HepG2 (cell line): ENCODE measurements around the gene RPGR. TPM values are rescaled to one million over a fixed set of nuclear protein-coding genes. Genes with fewer than 3 reads are reported as not detected.

Experiments
- ATAC-seq: fragments of 200-7000 bp; cut with Tn5 transposase; 3 replicates; pipeline ENCODE4 v1.9.1; 2020; ENCODE audit warnings: mild to moderate bottlenecking, moderate library complexity
- BruUV-seq: library from RNA; stranded (reverse); fragments of 400-500 nt; replicated peaks from 2 replicates; lab custom pipeline; 2021; lab: Mats Ljungman, UMichigan
- CTCF ChIA-PET: fragments of 300-600 bp; formaldehyde crosslinking; extraction: SDS; loops from one replicate; lab custom pipeline; 2021; ENCODE audit warnings: low total read pairs, inconsistent platforms, low intra/inter-chr PET ratio; lab: Yijun Ruan, JAX
- POLR2A ChIA-PET: fragments of 350-600 bp; sonication (Branson Sonifier 250); formaldehyde crosslinking; loops from one replicate; lab custom pipeline; 2020; ENCODE audit warnings: antibody characterized with exemption, inconsistent platforms; lab: Yijun Ruan, JAX
- DNase-seq: peaks from one replicate; pipeline ENCODE4 v3.0.0-alpha.2; 2015; ENCODE audit warnings: low spot score
- FAIRE-seq: peaks from 3 replicates; lab custom pipeline; 2011; peaks lifted over from hg19 to GRCh38; lab: Jason Lieb, UNC
- H2AFZ ChIP-seq: one replicate; pipeline ENCODE4 v1.6.1; 2011; ENCODE audit warnings: low read length, inconsistent platforms
- H3K27ac ChIP-seq: fragments of 300-600 bp; 3 replicates; pipeline ENCODE4 v1.8.0; 2011; ENCODE audit warnings: mixed run types, mild to moderate bottlenecking, mixed read lengths, low read length, inconsistent platforms; ENCODE audit not compliant: insufficient read depth; ENCODE audit errors: extremely low read length
- H3K27me3 ChIP-seq, 2 experiments: fragments of 200-600 bp in 1 of 2; 2 replicates in 1 of 2; 3 replicates in 1 of 2; pipeline versions ENCODE4 v1.6.0 to v1.8.0; 2011; ENCODE audit warnings: low read length in 2 of 2, mild to moderate bottlenecking in 2 of 2, moderate library complexity in 2 of 2, inconsistent platforms in 1 of 2; ENCODE audit not compliant: insufficient read depth in 2 of 2, control insufficient read depth in 1 of 2
- H3K36me3 ChIP-seq, 2 experiments: fragments of 200-600 bp in 1 of 2; replicated peaks in 1 of 2; 2 replicates in 1 of 2; 3 replicates in 1 of 2; pipeline versions ENCODE4 v1.5.1 to v1.8.0; 2011; ENCODE audit warnings: low read length in 2 of 2, inconsistent platforms in 1 of 2; ENCODE audit not compliant: insufficient read depth in 2 of 2, control insufficient read depth in 1 of 2
- H3K4me1 ChIP-seq: 2 replicates; pipeline ENCODE4 v1.5.1; 2012; ENCODE audit warnings: low read length, inconsistent platforms; ENCODE audit not compliant: insufficient read depth
- H3K4me2 ChIP-seq: 2 replicates; pipeline ENCODE4 v1.6.0; 2011; ENCODE audit warnings: low read depth, low read length, inconsistent platforms
- H3K4me3 ChIP-seq, 3 experiments: fragments of 200-600 bp in 1 of 3; sonication (generic), shearing (Covaris generic) in 1 of 3; replicated peaks in 1 of 3; 2 replicates each; pipeline ENCODE4 v1.5.1; 2011 to 2016; ENCODE audit warnings: low read length in 3 of 3, inconsistent platforms in 2 of 3, low read depth in 2 of 3, mild to moderate bottlenecking in 2 of 3, control low read depth in 1 of 3, mixed read lengths in 1 of 3; ENCODE audit not compliant: insufficient read depth in 1 of 3
- H3K79me2 ChIP-seq: one replicate; pipeline ENCODE4 v1.6.1; 2011; ENCODE audit warnings: low read length, inconsistent platforms; ENCODE audit not compliant: insufficient read depth
- H3K9ac ChIP-seq: 2 replicates; pipeline ENCODE4 v1.6.0; 2011; ENCODE audit warnings: mild to moderate bottlenecking, low read depth, low read length, inconsistent platforms; ENCODE audit not compliant: insufficient read depth
- H3K9me3 ChIP-seq: 2 replicates; pipeline ENCODE4 v1.5.1; 2012; ENCODE audit warnings: mild to moderate bottlenecking, low read length
- H4K20me1 ChIP-seq: 2 replicates; pipeline ENCODE4 v1.6.0; 2011; ENCODE audit warnings: inconsistent platforms, mild to moderate bottlenecking, low read length, moderate library complexity; ENCODE audit not compliant: insufficient read depth
- ATAD3A ChIP-seq: sonication (generic); formaldehyde crosslinking; IDR thresholded peaks from 2 replicates; pipeline ENCODE4 v1.4.0; 2020; ENCODE audit warnings: missing genetic modification reagents
- ETV5 ChIP-seq: IDR thresholded peaks from 2 replicates; pipeline ENCODE4 v1.6.1; 2018; ENCODE audit warnings: missing biosample characterization, missing genetic modification reagents, inconsistent platforms, borderline replicate concordance
- FOXA1 ChIP-seq, 2 experiments: fragments of 450-650 bp in 1 of 2; sonication (generic) in 1 of 2; formaldehyde crosslinking in 1 of 2; IDR thresholded peaks; 2 replicates each; pipeline versions ENCODE4 v1.4.0 to v1.6.1; 2016 to 2020; ENCODE audit warnings: missing genetic modification reagents in 1 of 2
- FOXA3 ChIP-seq: IDR thresholded peaks from 2 replicates; pipeline ENCODE4 v1.6.1; 2016; ENCODE audit warnings: missing genetic modification reagents, missing compliant biosample characterization
- FOXP4 ChIP-seq: sonication (generic); formaldehyde crosslinking; IDR thresholded peaks from 2 replicates; pipeline ENCODE4 v1.4.0; 2020; ENCODE audit warnings: missing genetic modification reagents
- GATAD2A ChIP-seq: IDR thresholded peaks from 2 replicates; pipeline ENCODE4 v1.6.1; 2016
- JUND ChIP-seq: sonication (generic); formaldehyde crosslinking; IDR thresholded peaks from 2 replicates; pipeline ENCODE4 v1.8.0; 2022; ENCODE audit warnings: mild to moderate bottlenecking, missing genetic modification reagents
- LBX2 ChIP-seq: sonication (generic); formaldehyde crosslinking; IDR thresholded peaks from 2 replicates; pipeline ENCODE4 v1.5.0; 2020; ENCODE audit warnings: missing genetic modification reagents, mild to moderate bottlenecking, borderline replicate concordance
- MED1 ChIP-seq: sonication (generic); formaldehyde crosslinking; IDR thresholded peaks from 2 replicates; pipeline ENCODE4 v1.4.0; 2020; ENCODE audit warnings: missing genetic modification reagents
- PAXIP1 ChIP-seq: sonication (generic); formaldehyde crosslinking; conservative IDR thresholded peaks from 2 replicates; pipeline ENCODE4 v1.4.0; 2020; ENCODE audit warnings: mild to moderate bottlenecking, missing genetic modification reagents, moderate library complexity
- RARA ChIP-seq: IDR thresholded peaks from 2 replicates; pipeline ENCODE4 v1.6.1; 2016; ENCODE audit warnings: missing genetic modification reagents, missing compliant biosample characterization
- RXRB ChIP-seq: IDR thresholded peaks from 2 replicates; pipeline ENCODE4 v1.6.1; 2016; ENCODE audit warnings: borderline replicate concordance, missing genetic modification reagents, missing compliant biosample characterization
- SOX13 ChIP-seq, 3 experiments: fragments of 450-650 bp in 1 of 3; sonication (generic) in 1 of 3; formaldehyde crosslinking in 1 of 3; IDR thresholded peaks in 2 of 3; conservative IDR thresholded peaks in 1 of 3; 2 replicates each; pipeline versions ENCODE4 v1.5.0 to v1.6.1; 2016 to 2020; ENCODE audit warnings: antibody characterized with exemption in 1 of 3, mild to moderate bottlenecking in 1 of 3, missing compliant biosample characterization in 1 of 3, missing genetic modification reagents in 1 of 3, moderate library complexity in 1 of 3
- SP5 ChIP-seq: IDR thresholded peaks from 2 replicates; pipeline ENCODE4 v1.6.1; 2016; ENCODE audit warnings: low read depth, borderline replicate concordance
- WGBS: methylation state at CpG from one replicate; pipeline ENCODE4 v1.1.6; 2017; ENCODE audit warnings: low lambda C conversion rate; 5-methylcytosine and 5-hydroxymethylcytosine counted together
- in situ Hi-C: cut with HindIII; loops from 2 replicates; pipeline ENCODE4 v1.10.0; 2017; ENCODE audit warnings: low pct_unique_long_range_greater_than_20kb; ENCODE audit not compliant: extremely low pct_ligation_motif_present
- intact Hi-C: fragments of 100-400 bp; cut with micrococcal nuclease; formaldehyde crosslinking; loops from one replicate; pipeline ENCODE4 v1.10.0; 2022; ENCODE audit not compliant: unreplicated experiment
- polyA plus RNA-seq, 8 experiments: library from polyadenylated mRNA; depleted of rRNA in 3 of 8; stranded (reverse) in 7 of 8; unstranded in 1 of 8; fragments of >200 nt; fragmentation: Illumina TruSeq in 4 of 8; extraction: Trizol in 4 of 8; gene quantifications; 2 replicates each; pipeline versions ENCODE4 v1.2.1 to v1.2.3, GENCODE V29; 2011 to 2016; ENCODE audit warnings: low read depth in 4 of 8, missing spikeins in 1 of 8, mixed read lengths in 1 of 8; ENCODE audit not compliant: insufficient read depth in 1 of 8
- total RNA-seq, 5 experiments: library from RNA; depleted of rRNA; stranded (reverse); fragments of >200 nt; fragmentation: Illumina TruSeq; extraction: Trizol; gene quantifications; 2 replicates each; pipeline ENCODE4 v1.2.3, GENCODE V29; 2016; ENCODE audit warnings: low read depth in 1 of 5

Gene RPGR
- total and polyA plus RNA-seq, 2 of the 13 experiments (the other 11 are each of a cell fraction or from before 2014, with no cell fraction given): 2.1 to 12.1 TPM

- no TSS peak for BruUV-seq
- in situ Hi-C loops: no loop called here
- peaks cover 37% of the 10 kb centered on the region for H3K4me1 ChIP-seq
- H3K27ac ChIP-seq: no peak overlapping the region
- H3K27me3 ChIP-seq: no peaks in the 10 kb centered on the region
- H3K36me3 ChIP-seq: no peaks in the 10 kb centered on the region
- DNase-seq: peak; percentile 62
- no peaks in the 10 kb centered on the region for H3K79me2 ChIP-seq
- no peak overlapping the region for H3K4me2 ChIP-seq
- peak; percentile 44; the same call in 1 of the 3 replicates for ATAC-seq
- H4K20me1 ChIP-seq: no peaks in the 10 kb centered on the region
- POLR2A ChIA-PET: interaction anchor here (1.0 kb wide), 1 partner anchor 10 kb away, joined by 3 read pairs; no protein-coding TSS in a partner anchor
- H2AFZ ChIP-seq: no peak overlapping the region
- CTCF ChIA-PET: no interaction called here
- WGBS: 13% methylated on average over 2 of the region's 2 CpGs
- no peaks in the 10 kb centered on the region for H3K9me3 ChIP-seq
- FAIRE-seq: peak; percentile 56
- intact Hi-C loops: no loop called here
- H3K9ac ChIP-seq: no peak overlapping the region
- no peak overlapping the region for H3K4me3 ChIP-seq
- TF ChIP-seq PAXIP1 (CRISPR knock-in tag): peak; percentile 43; the same call in 1 of the 2 replicates
- peak; percentile 57 for TF ChIP-seq FOXA3
- TF ChIP-seq LBX2: no peak
- TF ChIP-seq MED1 (CRISPR knock-in tag): 0 out of 2 replicates have a peak, but pooled peaks have one; percentile 14
- peak; percentile 69 for TF ChIP-seq RARA
- peak; percentile 12; the same call in 1 of the 2 replicates for TF ChIP-seq ETV5 (CRISPR knock-in tag)
- 0 out of 2 replicates have a peak, but pooled peaks have one; percentile 20 for TF ChIP-seq SP5 (CRISPR knock-in tag)
- no peak for TF ChIP-seq FOXA1 (IDR thresholded peaks at IDR 0.05)
- TF ChIP-seq FOXA1 (CRISPR knock-in tag; IDR thresholded peaks at IDR 0.05): peak; percentile 23; the same call in 1 of the 2 replicates
- no peak for TF ChIP-seq JUND (CRISPR knock-in tag)
- no peak for TF ChIP-seq SOX13 (IDR thresholded peaks at IDR 0.05)
- 0 out of 4 replicates have a peak, but pooled peaks of 1 of the 2 experiments have one; percentile 6 for TF ChIP-seq SOX13 (CRISPR knock-in tag; conservative IDR thresholded peaks at IDR 0.05 in 1 of 2, IDR thresholded peaks at IDR 0.05 in 1 of 2)
- peak; percentile 42 for TF ChIP-seq GATAD2A (CRISPR knock-in tag)
- TF ChIP-seq ATAD3A (CRISPR knock-in tag): no peak
- TF ChIP-seq FOXP4 (CRISPR knock-in tag): peak; percentile 60
- peak; percentile 30; the same call in 1 of the 2 replicates for TF ChIP-seq RXRB (CRISPR knock-in tag)
Measured at GRCh38 chrX:38277802-38278201, 49.5 kb downstream of the RPGR start.
